ENCODE results near the gene GPRC5C. TPM values are rescaled to one million over a fixed set of nuclear protein-coding genes. Genes with fewer than 3 reads are reported as not detected.

GPRC5C gene
- total and polyA plus RNA-seq, 7 donors, result 42.9 to 123 (median 57.0) TPM

GRCh38 chr17:74450925-74451403, 19.1 kb downstream of the GPRC5C start:
- DNase-seq (no peak), ATAC-seq (no peak)
- TF ChIP-seq CTCF (IDR thresholded peaks at IDR 0.05), result no peak
- peak overlapping the region; percentile 92 for H3K27ac ChIP-seq
- H3K4me1 ChIP-seq, result peaks cover 70% of the 10 kb centered on the region
- intact Hi-C loops (cut with DNase I), result loop anchor here in 1 of 2 donors (5.0 to 10.0 kb wide), 2 partner anchors 34 to 236 kb away; partner anchors contain the start of gene TTYH2
- no peaks in the 10 kb centered on the region for H3K9me3 ChIP-seq
- H3K27me3 ChIP-seq (ENCODE audit: insufficient read depth in 3 of 3, low read length in 2 of 3), result no peaks in the 10 kb centered on the region
- WGBS, 3 donors, result 69 to 81% (median 71%) methylated on average over 13 of the region's 13 CpGs
- no peak overlapping the region for H3K4me3 ChIP-seq
- H3K36me3 ChIP-seq (ENCODE audit: insufficient read depth in 1 of 2, low read depth in 1 of 2), result peaks cover 0 to 14% of the 10 kb centered on the region in 2 donors

- no peak for ATAC-seq
- Histone ChIP-seq H3K4me3 (no peak overlapping the region), H3K9me3 (no peaks in the 10 kb centered on the region), H3K27me3 (ENCODE audit: insufficient read depth in 3 of 3, low read length in 2 of 3) (no peaks in the 10 kb centered on the region), H3K4me1 (peaks cover 66% of the 10 kb centered on the region), H3K36me3 (ENCODE audit: insufficient read depth in 1 of 2, low read depth in 1 of 2) (peaks cover 0 to 14% of the 10 kb centered on the region in 2 donors), H3K27ac (peak overlapping the region; percentile 92)
- no peak for TF ChIP-seq CTCF (IDR thresholded peaks at IDR 0.05)
- intact Hi-C loops (cut with DNase I), result loop anchor here in 1 of 2 donors (5.0 to 10.0 kb wide), 2 partner anchors 34 to 237 kb away; partner anchors contain the start of gene TTYH2
- DNase-seq, result no peak
- 69 to 93% (median 71%) methylated on average over 5 to 6 of the region's 6 CpGs for WGBS, 3 donors
Measured at GRCh38 chr17:74451557-74451956, 19.7 kb downstream of the GPRC5C start.

- ATAC-seq, result no peak
- 36 to 58% (median 41%) methylated on average over 16 of the region's 16 CpGs for WGBS, 3 donors
- intact Hi-C loops (cut with DNase I), result loop anchor here in 1 of 2 donors (5.0 to 10.0 kb wide), 2 partner anchors 35 to 237 kb away; partner anchors contain the start of gene TTYH2
- H3K36me3 ChIP-seq (ENCODE audit: insufficient read depth in 1 of 2, low read depth in 1 of 2), result peaks cover 0 to 12% of the 10 kb centered on the region in 2 donors
- peaks cover 65% of the 10 kb centered on the region for H3K4me1 ChIP-seq
- TF ChIP-seq CTCF (IDR thresholded peaks at IDR 0.05), result no peak
- no peak overlapping the region for H3K4me3 ChIP-seq
- no peak for DNase-seq
- H3K27me3 ChIP-seq (ENCODE audit: insufficient read depth in 3 of 3, low read length in 2 of 3), result no peaks in the 10 kb centered on the region
- peak overlapping the region; percentile 86 for H3K27ac ChIP-seq
- H3K9me3 ChIP-seq, result no peaks in the 10 kb centered on the region
Measured at GRCh38 chr17:74452033-74452840, 20.3 kb downstream of the GPRC5C start.

GRCh38 chr17:74452841-74453661, 21.2 kb downstream of the GPRC5C start:
- no peak for DNase-seq

More at GRCh38 chr17:74452841-74453661, 21.2 kb downstream of the GPRC5C start:
- no peak for TF ChIP-seq CTCF (IDR thresholded peaks at IDR 0.05)
- peak overlapping the region; percentile 65 for H3K4me3 ChIP-seq
- intact Hi-C loops (cut with DNase I), result loop anchor here in 1 of 2 donors (5.0 to 10.0 kb wide), 2 partner anchors 36 to 238 kb away; partner anchors contain the start of gene TTYH2
- no peaks in the 10 kb centered on the region for H3K9me3 ChIP-seq
- 23 to 36% (median 23%) methylated on average over 18 to 22 of the region's 22 CpGs for WGBS, 3 donors
- peaks cover 0 to 3% of the 10 kb centered on the region in 2 donors for H3K36me3 ChIP-seq (ENCODE audit: insufficient read depth in 1 of 2, low read depth in 1 of 2)
- peaks cover 60% of the 10 kb centered on the region for H3K4me1 ChIP-seq
- peak overlapping the region; percentile 86 for H3K27ac ChIP-seq
- no peaks in the 10 kb centered on the region for H3K27me3 ChIP-seq (ENCODE audit: insufficient read depth in 3 of 3, low read length in 2 of 3)
- ATAC-seq, result peak; percentile 11 to 40 (median 20)

Data from psoas muscle (tissue), 8 donors.